Measurements from ENCODE around the gene PRDM7.

Gene PRDM7

GRCh38 chr16:90035902-90036301, 41.2 kb downstream of the PRDM7 start:
- DNase-seq (ENCODE audit: low read depth): no peak

GRCh38 chr16:90034504-90034903, 42.6 kb downstream of the PRDM7 start:
- no peak for DNase-seq (ENCODE audit: low read depth)

- DNase-seq (ENCODE audit: low read depth): no peak
Observed at GRCh38 chr16:90033387-90033786, 43.7 kb downstream of the PRDM7 start.

- no peak for DNase-seq (ENCODE audit: low read depth)
Observed at GRCh38 chr16:90032674-90033331, 44.3 kb downstream of the PRDM7 start.

GRCh38 chr16:90031931-90032673, 45.0 kb downstream of the PRDM7 start:
- no peak for DNase-seq (ENCODE audit: low read depth)

- no peak for DNase-seq (ENCODE audit: low read depth)
Observed at GRCh38 chr16:90031186-90031930, 45.8 kb downstream of the PRDM7 start.

- no peak for DNase-seq (ENCODE audit: low read depth)
Observed at GRCh38 chr16:90028985-90029384, 48.1 kb downstream of the PRDM7 start.

GRCh38 chr16:90027611-90028010, 49.5 kb downstream of the PRDM7 start:
- no peak for DNase-seq (ENCODE audit: low read depth)

GRCh38 chr16:90026135-90026534, 51.0 kb downstream of the PRDM7 start:
- no peak for DNase-seq (ENCODE audit: low read depth)

- DNase-seq (ENCODE audit: low read depth): no peak
Observed at GRCh38 chr16:90023078-90023447, 54.1 kb downstream of the PRDM7 start.

- DNase-seq (ENCODE audit: low read depth): peak; percentile 74
Observed at GRCh38 chr16:90022209-90023077, 54.7 kb downstream of the PRDM7 start.

- no peak for DNase-seq (ENCODE audit: low read depth)
Observed at GRCh38 chr16:90020838-90021382, 56.2 kb downstream of the PRDM7 start.

GRCh38 chr16:90020260-90020837, 56.8 kb downstream of the PRDM7 start:
- no peak for DNase-seq (ENCODE audit: low read depth)

GRCh38 chr16:90019543-90020259, 57.4 kb downstream of the PRDM7 start:
- no peak for DNase-seq (ENCODE audit: low read depth)

GRCh38 chr16:90018652-90019542, 58.2 kb downstream of the PRDM7 start, which contains the start of gene DBNDD1:
Gene DBNDD1 (minus strand): TSS chr16:90019456. CDS start chr16:90019341, 115 bp downstream.
- no peak for DNase-seq (ENCODE audit: low read depth)

- no peak for DNase-seq (ENCODE audit: low read depth)
Observed at GRCh38 chr16:90018297-90018651, 58.9 kb downstream of the PRDM7 start.

GRCh38 chr16:90016339-90016950, 60.7 kb downstream of the PRDM7 start:
- no peak for DNase-seq (ENCODE audit: low read depth)

GRCh38 chr16:90015586-90016338, 61.4 kb downstream of the PRDM7 start:
- DNase-seq (ENCODE audit: low read depth): no peak
